ENCODE results near the gene SH3RF3. TPM values are rescaled to one million over a fixed set of nuclear protein-coding genes. Genes with fewer than 3 reads are reported as not detected.
"Not testable (repeated sequence)": the region's sequence is repeated elsewhere in the genome, so short reads cannot be mapped to it uniquely, and the experiment has no call there.

Gene SH3RF3
- total and polyA plus RNA-seq, 3 experiments from 2014 or later = 0.24 to 0.31 (median 0.27) TPM

DNA sequence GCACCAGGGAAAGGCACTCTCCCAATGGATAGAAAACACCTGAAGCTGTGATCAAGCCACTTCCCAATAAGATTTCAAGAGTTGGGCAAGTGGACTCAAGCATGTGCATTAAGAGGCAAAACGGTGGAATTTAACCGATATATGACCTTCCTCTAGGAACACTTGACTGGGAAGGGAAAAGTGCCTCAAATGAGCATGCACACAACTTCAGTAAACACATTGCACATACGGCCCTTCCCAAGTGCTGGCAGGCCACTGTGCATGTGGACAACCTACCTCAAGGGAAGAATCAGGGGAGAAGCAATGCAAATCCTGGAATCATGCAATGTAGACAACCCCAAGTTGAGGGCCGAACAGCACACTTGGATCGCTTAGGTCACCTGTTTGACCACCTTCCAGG, 23.9 kb upstream of the SH3RF3 start:
- peaks cover 6 to 12% (median 8%) of the 10 kb centered on the region in 3 donors for H3K4me1 Mint-ChIP-seq
- no peaks in the 10 kb centered on the region for H3K9me3 Mint-ChIP-seq
- no peak for DNase-seq
- H3K36me3 Mint-ChIP-seq = no peaks in the 10 kb centered on the region
- ChIA-PET CTCF (no interaction called here), POLR2A (no interaction called here)
- H3K4me3 ChIP-seq (ENCODE audit: low read length) = no peak overlapping the region
- no peak overlapping the region for H3K27ac ChIP-seq (ENCODE audit: low read depth, low read length)
- H3K27ac Mint-ChIP-seq = no peak overlapping the region
- H3K27me3 ChIP-seq (ENCODE audit: insufficient read depth, low read length, poor library complexity, severe bottlenecking) = no peaks in the 10 kb centered on the region
- no peaks in the 10 kb centered on the region for H3K36me3 ChIP-seq (ENCODE audit: insufficient read depth, low read length)
- H3K27me3 Mint-ChIP-seq = peaks cover 3 to 9% of the 10 kb centered on the region in 2 donors
- no peak overlapping the region for H3K4me3 Mint-ChIP-seq
- peaks cover 10% of the 10 kb centered on the region for H3K4me1 ChIP-seq (ENCODE audit: insufficient read depth, low read length)
- no peaks in the 10 kb centered on the region for H3K9me3 ChIP-seq (ENCODE audit: low read length)

DNA sequence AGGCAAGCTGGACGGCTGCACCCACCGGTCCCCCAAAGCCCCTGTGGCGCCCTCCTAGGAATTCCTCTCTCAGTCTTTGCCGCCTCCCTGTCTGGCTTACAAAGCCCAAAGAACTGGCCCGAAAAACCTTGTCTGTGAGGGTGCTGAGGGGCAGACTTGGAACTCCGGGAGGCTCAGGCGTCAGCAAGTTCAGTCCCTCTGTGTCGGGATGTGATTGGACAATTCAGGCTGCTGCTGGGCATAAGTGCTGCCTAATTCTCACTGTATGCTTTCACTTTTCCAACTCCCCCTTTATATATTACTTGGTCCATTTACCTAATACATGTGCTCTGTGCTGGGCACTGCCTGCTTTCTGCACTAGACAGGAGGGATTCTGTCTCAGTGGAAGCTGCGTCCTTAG, 20.3 kb upstream of the SH3RF3 start:
- H3K27me3 ChIP-seq (ENCODE audit: insufficient read depth, low read length, poor library complexity, severe bottlenecking) = no peaks in the 10 kb centered on the region
- DNase-seq = no peak
- no peaks in the 10 kb centered on the region for H3K9me3 ChIP-seq (ENCODE audit: low read length)
- ChIA-PET POLR2A (no interaction called here), CTCF (interaction anchor here (0.6 kb wide), 1 partner anchor 445 kb away, joined by 3 read pairs; no protein-coding TSS in a partner anchor)
- no peaks in the 10 kb centered on the region for H3K36me3 ChIP-seq (ENCODE audit: insufficient read depth, low read length)
- H3K36me3 Mint-ChIP-seq = no peaks in the 10 kb centered on the region
- peaks cover 0 to 1% of the 10 kb centered on the region in 2 donors for H3K27me3 Mint-ChIP-seq
- H3K4me3 ChIP-seq (ENCODE audit: low read length) = no peak overlapping the region
- H3K27ac Mint-ChIP-seq = peak overlapping the region in 1 of 8 donors; percentile 49
- no peaks in the 10 kb centered on the region for H3K4me1 ChIP-seq (ENCODE audit: insufficient read depth, low read length)
- H3K27ac ChIP-seq (ENCODE audit: low read depth, low read length) = no peak overlapping the region
- no peak overlapping the region for H3K4me3 Mint-ChIP-seq
- H3K4me1 Mint-ChIP-seq = peaks cover 0 to 2% (median 0%) of the 10 kb centered on the region in 3 donors
- H3K9me3 Mint-ChIP-seq = no peaks in the 10 kb centered on the region

DNA sequence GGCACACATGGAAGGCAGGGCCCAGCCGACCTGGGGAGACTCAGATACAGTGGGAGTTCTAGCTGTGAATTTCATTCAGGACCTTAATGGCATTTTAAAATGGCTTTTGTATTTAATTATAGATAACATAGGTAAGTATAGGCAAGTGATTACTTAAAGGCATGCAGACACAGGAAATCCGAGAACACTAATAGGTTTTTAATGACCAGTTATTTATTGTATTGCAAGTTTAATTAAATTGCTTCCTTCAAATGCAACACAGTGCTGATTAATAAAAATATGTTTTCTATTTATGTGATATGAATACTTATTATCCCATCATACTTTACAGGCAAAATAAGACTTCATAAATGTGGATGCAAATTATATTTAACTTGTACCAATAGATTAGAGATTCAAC, 19.7 kb upstream of the SH3RF3 start:
- no peaks in the 10 kb centered on the region for H3K36me3 Mint-ChIP-seq
- no peak overlapping the region for H3K4me3 ChIP-seq (ENCODE audit: low read length)
- no peaks in the 10 kb centered on the region for H3K9me3 ChIP-seq (ENCODE audit: low read length)
- H3K9me3 Mint-ChIP-seq = no peaks in the 10 kb centered on the region
- ChIA-PET CTCF (interaction anchor here (0.6 kb wide), 1 partner anchor 445 kb away, joined by 3 read pairs; no protein-coding TSS in a partner anchor), POLR2A (no interaction called here)
- peaks cover 0 to 1% of the 10 kb centered on the region in 2 donors for H3K27me3 Mint-ChIP-seq
- no peak overlapping the region for H3K27ac ChIP-seq (ENCODE audit: low read depth, low read length)
- no peak for DNase-seq
- H3K27me3 ChIP-seq (ENCODE audit: insufficient read depth, low read length, poor library complexity, severe bottlenecking) = no peaks in the 10 kb centered on the region
- H3K4me3 Mint-ChIP-seq = no peak overlapping the region
- no peaks in the 10 kb centered on the region for H3K36me3 ChIP-seq (ENCODE audit: insufficient read depth, low read length)
- no peak overlapping the region for H3K27ac Mint-ChIP-seq
- H3K4me1 ChIP-seq (ENCODE audit: insufficient read depth, low read length) = no peaks in the 10 kb centered on the region
- H3K4me1 Mint-ChIP-seq = peaks cover 0 to 2% (median 0%) of the 10 kb centered on the region in 3 donors

DNA sequence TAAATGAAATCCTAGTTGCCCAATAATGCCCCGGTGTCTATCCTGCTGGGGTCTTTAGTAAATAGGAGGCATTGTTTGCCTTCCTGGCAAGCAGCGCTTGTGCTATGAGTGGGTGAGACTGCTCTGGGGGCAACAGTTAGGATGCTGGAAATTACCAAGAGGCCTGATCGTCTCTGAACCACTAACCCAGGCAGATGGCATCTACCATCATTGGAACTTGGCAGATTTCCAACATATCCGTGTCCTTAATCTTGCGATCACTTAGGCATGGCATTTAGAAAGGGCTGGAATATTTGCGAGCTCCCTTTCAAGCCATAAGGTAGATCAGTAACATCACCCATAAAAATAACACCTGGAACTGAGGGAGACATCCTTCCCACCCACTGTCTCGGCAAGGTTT, 18.8 kb upstream of the SH3RF3 start:
- Histone ChIP-seq H3K27me3 (ENCODE audit: insufficient read depth, low read length, poor library complexity, severe bottlenecking) (no peaks in the 10 kb centered on the region), H3K4me3 (ENCODE audit: low read length) (no peak overlapping the region), H3K36me3 (ENCODE audit: insufficient read depth, low read length) (no peaks in the 10 kb centered on the region), H3K27ac (ENCODE audit: low read depth, low read length) (no peak overlapping the region), H3K4me1 (ENCODE audit: insufficient read depth, low read length) (no peaks in the 10 kb centered on the region), H3K9me3 (ENCODE audit: low read length) (no peaks in the 10 kb centered on the region)
- Mint-ChIP-seq H3K9me3 (no peaks in the 10 kb centered on the region), H3K27ac (no peak overlapping the region), H3K27me3 (peaks cover 1 to 3% of the 10 kb centered on the region in 2 donors), H3K4me1 (peaks cover 0 to 2% (median 0%) of the 10 kb centered on the region in 3 donors), H3K4me3 (no peak overlapping the region), H3K36me3 (no peaks in the 10 kb centered on the region)
- ChIA-PET POLR2A (no interaction called here), CTCF (no interaction called here)
- no peak for DNase-seq

DNA sequence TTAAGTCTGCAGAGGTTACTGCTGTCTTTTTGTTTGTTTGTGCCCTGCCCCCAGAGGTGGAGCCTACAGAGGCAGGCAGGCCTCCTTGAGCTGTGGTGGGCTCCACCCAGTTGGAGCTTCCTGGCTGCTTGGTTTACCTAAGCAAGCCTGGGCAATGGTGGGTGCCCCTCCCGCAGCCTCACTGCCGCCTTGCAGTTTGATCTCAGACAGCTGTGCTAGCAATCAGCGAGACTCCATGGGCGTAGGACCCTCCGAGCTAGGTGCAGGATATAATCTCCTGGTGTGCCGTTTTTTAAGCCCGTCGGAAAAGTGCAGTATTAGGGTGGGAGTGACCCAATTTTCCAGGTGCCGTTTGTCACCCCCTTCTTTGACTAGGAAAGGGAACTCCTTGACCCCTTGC, 11.8 kb upstream of the SH3RF3 start:
- H3K4me3 ChIP-seq (ENCODE audit: low read length); CTCF ChIA-PET; H3K4me3 Mint-ChIP-seq; POLR2A ChIA-PET; H3K9me3 Mint-ChIP-seq; H3K27ac Mint-ChIP-seq; H3K27me3 ChIP-seq (ENCODE audit: insufficient read depth, low read length, poor library complexity, severe bottlenecking); H3K4me1 Mint-ChIP-seq; H3K4me1 ChIP-seq (ENCODE audit: insufficient read depth, low read length); H3K36me3 Mint-ChIP-seq; H3K27ac ChIP-seq (ENCODE audit: low read depth, low read length); H3K36me3 ChIP-seq (ENCODE audit: insufficient read depth, low read length); H3K9me3 ChIP-seq (ENCODE audit: low read length): not testable (repeated sequence)
- DNase-seq = peak in 1 of 5 donors; percentile 33
- H3K27me3 Mint-ChIP-seq = peaks cover 13 to 30% of the 10 kb centered on the region in 2 donors

DNA sequence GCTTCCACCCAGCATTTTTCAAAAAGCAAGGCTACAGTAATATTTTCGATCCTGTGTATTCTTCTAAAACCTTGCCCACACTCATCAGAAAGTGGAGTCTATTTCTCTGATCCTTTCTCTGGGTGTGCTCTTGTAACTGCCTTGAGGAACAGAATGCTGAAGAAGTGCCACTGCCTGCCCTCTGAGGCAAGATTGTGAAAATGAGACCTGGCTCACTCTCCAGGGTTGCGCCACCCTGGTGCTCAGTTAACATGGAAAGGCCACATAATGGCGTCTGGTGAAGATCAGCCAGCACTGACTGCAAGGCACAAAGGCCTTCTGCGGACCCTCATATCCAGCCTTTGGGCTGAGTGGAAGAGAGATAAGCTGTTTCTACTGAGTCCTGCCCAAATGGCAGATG, 11.2 kb upstream of the SH3RF3 start:
- peak overlapping the region in 2 of 8 donors; percentile 43 to 82 for H3K27ac Mint-ChIP-seq
- Histone ChIP-seq H3K4me1 (ENCODE audit: insufficient read depth, low read length) (no peaks in the 10 kb centered on the region), H3K36me3 (ENCODE audit: insufficient read depth, low read length) (no peaks in the 10 kb centered on the region), H3K27ac (ENCODE audit: low read depth, low read length) (no peak overlapping the region), H3K27me3 (ENCODE audit: insufficient read depth, low read length, poor library complexity, severe bottlenecking) (no peaks in the 10 kb centered on the region), H3K4me3 (ENCODE audit: low read length) (no peak overlapping the region), H3K9me3 (ENCODE audit: low read length) (no peaks in the 10 kb centered on the region)
- H3K4me1 Mint-ChIP-seq = peaks cover 5 to 7% (median 6%) of the 10 kb centered on the region in 3 donors
- CTCF ChIA-PET = no interaction called here
- H3K9me3 Mint-ChIP-seq = peaks cover 0 to 3% (median 0%) of the 10 kb centered on the region in 5 donors
- POLR2A ChIA-PET = no interaction called here
- peaks cover 0 to 1% (median 0%) of the 10 kb centered on the region in 3 donors for H3K36me3 Mint-ChIP-seq
- no peak for DNase-seq
- H3K4me3 Mint-ChIP-seq = no peak overlapping the region
- peaks cover 13 to 30% of the 10 kb centered on the region in 2 donors for H3K27me3 Mint-ChIP-seq

DNA sequence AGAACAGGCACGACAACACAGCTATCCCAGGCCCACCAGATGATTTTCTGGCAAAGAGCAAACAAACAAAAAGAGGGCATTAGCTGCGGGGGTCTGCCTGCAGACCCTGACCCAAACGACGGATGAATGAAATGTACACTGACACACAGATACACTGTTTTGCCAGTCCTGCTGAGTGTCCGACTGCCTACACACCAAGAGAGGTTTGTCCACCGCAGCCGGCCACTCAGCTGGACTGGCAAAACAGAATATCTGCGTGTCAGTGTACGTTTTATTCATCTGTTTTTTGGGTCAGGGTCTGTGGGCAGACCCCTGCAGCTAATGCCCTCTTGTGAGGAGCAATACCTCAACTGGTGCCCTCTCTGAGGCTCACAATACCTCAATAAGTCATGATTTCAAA, 10.7 kb upstream of the SH3RF3 start:
- Mint-ChIP-seq H3K4me1 (peaks cover 5 to 7% (median 6%) of the 10 kb centered on the region in 3 donors), H3K27ac (peak overlapping the region in 1 of 8 donors; percentile 63), H3K9me3 (peaks cover 0 to 3% (median 0%) of the 10 kb centered on the region in 5 donors), H3K27me3 (peaks cover 13 to 30% of the 10 kb centered on the region in 2 donors), H3K4me3 (no peak overlapping the region), H3K36me3 (peaks cover 0 to 1% (median 0%) of the 10 kb centered on the region in 3 donors)
- POLR2A ChIA-PET = no interaction called here
- CTCF ChIA-PET = no interaction called here
- Histone ChIP-seq H3K36me3 (ENCODE audit: insufficient read depth, low read length) (no peaks in the 10 kb centered on the region), H3K27me3 (ENCODE audit: insufficient read depth, low read length, poor library complexity, severe bottlenecking) (no peaks in the 10 kb centered on the region), H3K27ac (ENCODE audit: low read depth, low read length) (no peak overlapping the region), H3K4me3 (ENCODE audit: low read length) (no peak overlapping the region), H3K4me1 (ENCODE audit: insufficient read depth, low read length) (no peaks in the 10 kb centered on the region), H3K9me3 (ENCODE audit: low read length) (no peaks in the 10 kb centered on the region)
- no peak for DNase-seq

DNA sequence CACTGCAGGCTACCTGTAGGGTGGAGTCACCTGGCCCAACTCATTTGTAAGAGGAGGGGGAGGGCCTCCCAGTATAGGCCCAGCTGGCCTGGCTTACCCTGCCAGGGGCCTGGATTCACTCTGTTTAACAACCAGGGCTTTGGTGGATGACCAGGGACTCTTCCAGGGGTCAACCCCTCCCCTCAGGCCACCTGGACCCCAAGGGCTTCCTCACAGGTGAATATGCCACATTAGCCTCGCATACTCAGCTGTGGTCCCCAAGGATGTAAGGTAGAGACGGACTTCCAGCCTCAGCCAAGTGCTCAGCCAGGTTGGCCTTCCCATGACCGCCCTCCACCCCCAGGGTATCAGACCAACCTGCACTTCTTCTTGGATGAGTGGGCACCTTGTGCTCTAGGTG, 8.8 kb upstream of the SH3RF3 start:
- peaks cover 5 to 7% (median 6%) of the 10 kb centered on the region in 3 donors for H3K4me1 Mint-ChIP-seq
- peaks cover 0 to 3% (median 0%) of the 10 kb centered on the region in 5 donors for H3K9me3 Mint-ChIP-seq
- H3K27ac Mint-ChIP-seq = no peak overlapping the region
- ChIA-PET CTCF (no interaction called here), POLR2A (no interaction called here)
- H3K9me3 ChIP-seq (ENCODE audit: low read length) = no peaks in the 10 kb centered on the region
- H3K4me3 Mint-ChIP-seq = no peak overlapping the region
- no peaks in the 10 kb centered on the region for H3K27me3 ChIP-seq (ENCODE audit: insufficient read depth, low read length, poor library complexity, severe bottlenecking)
- no peaks in the 10 kb centered on the region for H3K36me3 ChIP-seq (ENCODE audit: insufficient read depth, low read length)
- H3K27me3 Mint-ChIP-seq = peaks cover 20 to 38% of the 10 kb centered on the region in 2 donors
- no peak for DNase-seq
- no peaks in the 10 kb centered on the region for H3K4me1 ChIP-seq (ENCODE audit: insufficient read depth, low read length)
- no peak overlapping the region for H3K27ac ChIP-seq (ENCODE audit: low read depth, low read length)
- no peak overlapping the region for H3K4me3 ChIP-seq (ENCODE audit: low read length)
- H3K36me3 Mint-ChIP-seq = peaks cover 0 to 1% (median 0%) of the 10 kb centered on the region in 3 donors

DNA sequence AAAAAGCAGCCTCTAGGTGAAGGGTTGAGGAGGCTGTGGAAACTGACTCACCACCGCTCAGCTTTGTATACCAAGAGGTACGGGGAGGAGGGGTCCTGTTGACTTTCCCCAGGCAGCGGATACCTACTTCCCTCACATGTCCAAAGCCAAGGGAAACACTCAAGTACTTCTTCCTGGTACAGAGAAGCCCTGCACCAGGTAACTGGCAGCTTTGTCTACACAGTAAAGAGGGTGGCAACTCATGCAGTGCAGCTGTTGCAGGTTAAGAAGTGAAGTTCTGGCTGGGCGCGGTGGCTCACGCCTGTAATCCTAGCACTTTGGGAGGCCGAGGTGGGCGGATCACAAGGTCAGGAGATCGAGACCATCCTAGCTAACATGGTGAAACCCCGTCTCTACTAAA, 8.3 kb upstream of the SH3RF3 start:
- H3K27me3 ChIP-seq (ENCODE audit: insufficient read depth, low read length, poor library complexity, severe bottlenecking); H3K36me3 ChIP-seq (ENCODE audit: insufficient read depth, low read length); DNase-seq; H3K9me3 Mint-ChIP-seq; POLR2A ChIA-PET; H3K36me3 Mint-ChIP-seq; H3K4me3 ChIP-seq (ENCODE audit: low read length); H3K4me1 Mint-ChIP-seq; H3K27ac ChIP-seq (ENCODE audit: low read depth, low read length); H3K4me1 ChIP-seq (ENCODE audit: insufficient read depth, low read length); H3K4me3 Mint-ChIP-seq; H3K9me3 ChIP-seq (ENCODE audit: low read length); H3K27ac Mint-ChIP-seq; CTCF ChIA-PET: not testable (repeated sequence)
- peaks cover 25 to 43% of the 10 kb centered on the region in 2 donors for H3K27me3 Mint-ChIP-seq

All from CD8-positive, alpha-beta memory T cell (primary cell).